Lung microvascular endothelial cell (primary cell): ENCODE results near the gene FAM209A. TPM values are rescaled to one million over a fixed set of nuclear protein-coding genes. Genes with fewer than 3 reads are reported as not detected.
"Not testable (repeated sequence)": the region's sequence is repeated elsewhere in the genome, so short reads cannot be mapped to it uniquely, and the experiment has no call there.

Experiments
- DNase-seq, 2 donors: peaks; one replicate each; pipeline versions ENCODE4 v3.0.0 to v3.0.0-alpha.2; 2010; ENCODE audit warnings: low read depth in 2 of 2
- total RNA-seq: library from RNA; depleted of rRNA; stranded (reverse); fragments of >200 nt; gene quantifications from 2 replicates; pipeline ENCODE4 v1.2.1, GENCODE V29; 2014

FAM209A gene, protein sequence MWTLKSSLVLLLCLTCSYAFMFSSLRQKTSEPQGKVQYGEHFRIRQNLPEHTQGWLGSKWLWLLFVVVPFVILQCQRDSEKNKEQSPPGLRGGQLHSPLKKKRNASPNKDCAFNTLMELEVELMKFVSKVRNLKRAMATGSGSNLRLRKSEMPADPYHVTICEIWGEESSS
- total RNA-seq = not detected in 2 replicates

DNA sequence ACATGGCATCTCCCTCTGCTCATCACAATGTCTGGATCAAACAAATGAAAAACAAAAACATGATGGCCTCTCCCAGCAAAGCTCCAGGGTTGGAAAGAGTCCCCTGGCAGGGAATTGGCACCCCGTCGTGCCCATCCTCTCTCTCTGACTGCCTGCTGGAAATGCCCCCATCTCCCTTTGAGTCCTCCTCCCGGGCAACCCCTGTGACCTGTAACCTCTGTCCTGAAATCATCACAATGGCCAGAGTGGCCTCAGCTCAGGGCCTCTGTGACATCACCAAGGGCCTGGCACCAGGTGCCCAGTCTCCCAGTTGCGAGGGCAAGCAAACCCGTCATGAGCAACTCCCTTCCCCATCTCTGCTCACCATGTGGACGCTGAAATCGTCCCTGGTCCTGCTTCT is at the start of gene FAM209A:
Gene FAM209A, plus strand, starts transcription at position 301 of the 400 bp plus-strand sequence. Its CDS starts 65 bp downstream, at position 366.
- DNase-seq = not testable (repeated sequence)

DNA sequence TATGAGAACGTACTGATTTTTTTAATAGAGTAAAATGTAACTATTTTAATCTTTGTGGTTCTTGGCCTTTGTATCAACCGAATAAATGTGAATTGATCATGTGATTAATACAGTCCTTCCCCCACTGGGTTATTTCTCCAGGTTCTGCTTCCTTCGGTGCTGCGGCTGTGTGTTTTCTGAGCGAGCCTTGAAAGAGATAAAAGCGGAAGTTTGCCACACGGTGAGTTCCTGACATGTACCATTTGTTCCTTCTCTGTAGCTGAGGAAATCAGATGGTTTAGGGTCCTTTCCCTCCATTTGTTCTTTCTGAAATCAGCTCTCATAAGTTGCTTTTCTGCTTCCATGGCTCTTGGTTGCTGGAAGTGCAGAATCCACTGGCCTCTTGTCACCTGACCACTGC is 40.6 kb upstream of the FAM209A start:
- peak in 1 of 2 donors; percentile 5 for DNase-seq

DNA sequence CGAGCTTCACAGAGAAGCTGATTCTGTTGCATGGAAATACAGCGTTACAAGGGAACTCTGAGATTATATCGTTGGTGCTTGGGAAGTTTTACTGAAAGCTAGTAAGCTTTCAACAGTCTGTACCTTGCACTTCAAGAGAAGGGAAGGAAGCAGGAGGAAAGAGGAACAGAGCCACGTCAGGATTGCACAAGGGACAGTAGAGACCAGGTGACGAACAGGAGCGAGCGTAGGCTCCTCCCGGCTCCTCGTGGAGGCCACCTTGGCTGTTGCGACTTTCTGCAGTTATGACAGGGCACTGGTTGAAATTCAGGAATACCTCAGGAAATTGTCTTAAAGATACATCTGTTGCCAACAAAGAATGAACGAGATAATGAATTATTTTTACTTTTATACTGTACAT is 37.3 kb upstream of the FAM209A start:
- DNase-seq = no peak

DNA sequence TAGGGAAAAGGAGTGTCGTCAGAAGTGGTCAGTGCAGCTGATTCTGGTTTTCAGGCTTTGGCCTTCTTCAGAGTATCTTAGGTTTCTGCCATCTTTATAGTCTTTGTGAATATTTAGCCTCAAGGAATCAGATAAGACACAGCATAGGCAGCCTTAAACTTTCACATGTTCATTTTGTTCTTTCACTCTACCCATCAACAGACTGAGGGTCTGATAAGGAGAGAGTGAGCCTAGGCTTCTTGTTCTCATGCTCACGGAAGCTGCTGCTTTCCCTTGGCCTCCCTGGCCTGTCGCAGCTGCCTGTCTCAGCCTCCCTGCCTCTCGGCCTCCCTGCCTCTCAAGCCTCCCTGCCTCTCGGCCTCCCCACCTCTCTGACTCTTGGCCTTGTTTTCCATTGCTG is 36.0 kb upstream of the FAM209A start:
- DNase-seq = no peak

DNA sequence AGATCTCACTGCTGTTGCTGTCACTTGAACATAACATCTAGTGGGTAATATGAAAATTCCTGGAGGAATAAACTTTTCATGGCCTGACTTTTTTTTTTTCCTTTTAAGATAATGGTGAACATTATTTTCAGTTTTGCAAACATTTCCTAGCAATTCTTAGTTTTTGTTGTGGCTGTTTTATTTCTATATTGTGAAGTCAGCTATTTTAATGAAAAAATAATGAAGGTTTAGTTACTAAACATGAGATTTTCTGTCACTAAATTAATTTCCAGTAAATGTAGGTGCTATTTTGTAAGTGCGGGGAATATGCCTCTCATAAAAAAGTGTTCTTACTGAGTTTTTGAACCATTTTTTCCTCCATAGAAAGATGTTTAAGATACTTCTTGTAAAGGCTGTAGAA is 23.4 kb upstream of the FAM209A start:
- no peak for DNase-seq

DNA sequence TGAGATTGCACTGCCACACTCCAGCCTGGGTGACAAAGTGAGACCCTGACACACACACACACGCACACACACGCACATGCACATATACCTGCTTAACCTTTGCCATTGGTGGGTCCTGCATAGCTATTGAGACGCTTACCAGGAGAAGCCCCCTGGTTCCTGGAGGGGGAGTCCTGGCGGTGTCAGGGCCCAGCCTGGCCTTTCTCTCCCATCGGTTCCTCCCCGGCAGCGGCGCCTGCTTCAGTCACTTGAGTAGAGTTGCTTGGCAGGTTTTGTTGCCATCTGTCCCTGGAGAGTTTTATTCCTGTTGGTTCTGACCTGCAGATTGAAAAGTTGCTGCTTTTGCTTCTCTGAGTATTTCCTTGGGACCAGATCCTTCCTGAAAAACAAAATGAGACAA is 20.6 kb upstream of the FAM209A start:
- no peak for DNase-seq

DNA sequence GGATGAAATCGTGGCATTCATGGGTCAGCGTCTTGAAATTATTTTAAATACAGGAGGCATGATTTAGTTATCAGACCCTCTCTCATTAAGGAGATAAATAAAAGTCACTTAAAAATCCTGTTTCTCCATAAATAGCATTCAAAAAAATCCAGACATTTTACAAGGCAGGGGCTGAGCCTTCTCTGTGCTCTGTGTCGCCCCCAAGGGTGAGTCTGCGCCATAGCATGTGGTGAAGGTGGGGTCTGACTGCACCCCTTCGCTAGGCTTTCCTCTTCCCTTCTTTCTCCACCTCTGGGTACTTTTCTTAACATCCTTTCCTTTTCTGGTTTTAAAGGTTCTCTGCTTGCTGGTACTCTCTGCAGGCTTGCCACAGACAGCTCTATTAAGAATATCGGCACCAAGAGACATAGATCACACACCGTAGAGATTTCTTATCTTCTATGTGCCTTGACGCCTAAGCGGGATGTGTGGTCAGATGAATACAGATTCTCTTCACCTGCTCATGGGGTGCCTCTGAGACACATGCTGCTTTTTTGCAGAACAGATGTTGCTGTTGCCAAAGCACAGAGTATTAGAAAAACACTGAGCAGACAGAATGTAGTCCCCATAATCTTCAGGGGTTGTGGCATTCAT is 20.1 kb upstream of the FAM209A start:
- DNase-seq = peak; percentile 11 to 17

DNA sequence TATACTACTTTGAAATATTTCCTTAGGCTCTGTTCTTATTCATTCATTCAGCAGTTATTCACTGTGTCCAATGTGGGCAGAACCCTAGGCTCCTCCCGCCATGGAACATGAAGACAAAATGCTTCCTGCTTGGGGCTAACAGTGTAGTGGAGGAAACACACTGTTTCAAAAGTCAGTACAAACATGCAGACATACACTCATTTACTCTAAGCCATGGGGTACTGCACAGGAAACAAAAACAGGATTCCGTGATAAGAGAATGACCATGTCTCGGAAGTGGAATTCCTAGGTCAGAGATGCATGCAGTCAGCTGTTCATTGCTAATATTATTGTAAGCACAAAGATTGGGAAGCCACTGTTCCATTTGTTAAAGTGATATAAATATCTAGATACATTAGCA is 18.4 kb upstream of the FAM209A start:
- DNase-seq = peak; percentile 74 to 80

DNA sequence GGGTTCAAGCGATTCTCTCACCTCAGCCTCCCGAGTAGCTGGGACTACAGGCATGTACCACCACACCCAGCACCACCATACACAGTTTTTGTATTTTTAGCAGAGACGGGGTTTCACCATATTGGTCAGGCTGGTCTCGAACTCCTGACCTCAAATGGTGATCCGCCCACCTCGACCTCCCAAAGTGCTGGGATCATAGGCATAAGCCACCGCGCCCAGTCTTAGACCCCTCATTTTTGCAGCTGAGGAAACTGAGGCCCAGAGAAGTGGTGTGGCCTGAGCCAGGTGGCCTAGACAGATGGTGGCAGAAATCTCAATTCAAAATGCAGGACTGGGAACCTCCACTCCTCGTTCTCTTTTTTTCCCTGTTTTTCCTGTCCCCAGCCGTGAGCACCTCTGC is 12.6 kb upstream of the FAM209A start:
- DNase-seq = no peak

DNA sequence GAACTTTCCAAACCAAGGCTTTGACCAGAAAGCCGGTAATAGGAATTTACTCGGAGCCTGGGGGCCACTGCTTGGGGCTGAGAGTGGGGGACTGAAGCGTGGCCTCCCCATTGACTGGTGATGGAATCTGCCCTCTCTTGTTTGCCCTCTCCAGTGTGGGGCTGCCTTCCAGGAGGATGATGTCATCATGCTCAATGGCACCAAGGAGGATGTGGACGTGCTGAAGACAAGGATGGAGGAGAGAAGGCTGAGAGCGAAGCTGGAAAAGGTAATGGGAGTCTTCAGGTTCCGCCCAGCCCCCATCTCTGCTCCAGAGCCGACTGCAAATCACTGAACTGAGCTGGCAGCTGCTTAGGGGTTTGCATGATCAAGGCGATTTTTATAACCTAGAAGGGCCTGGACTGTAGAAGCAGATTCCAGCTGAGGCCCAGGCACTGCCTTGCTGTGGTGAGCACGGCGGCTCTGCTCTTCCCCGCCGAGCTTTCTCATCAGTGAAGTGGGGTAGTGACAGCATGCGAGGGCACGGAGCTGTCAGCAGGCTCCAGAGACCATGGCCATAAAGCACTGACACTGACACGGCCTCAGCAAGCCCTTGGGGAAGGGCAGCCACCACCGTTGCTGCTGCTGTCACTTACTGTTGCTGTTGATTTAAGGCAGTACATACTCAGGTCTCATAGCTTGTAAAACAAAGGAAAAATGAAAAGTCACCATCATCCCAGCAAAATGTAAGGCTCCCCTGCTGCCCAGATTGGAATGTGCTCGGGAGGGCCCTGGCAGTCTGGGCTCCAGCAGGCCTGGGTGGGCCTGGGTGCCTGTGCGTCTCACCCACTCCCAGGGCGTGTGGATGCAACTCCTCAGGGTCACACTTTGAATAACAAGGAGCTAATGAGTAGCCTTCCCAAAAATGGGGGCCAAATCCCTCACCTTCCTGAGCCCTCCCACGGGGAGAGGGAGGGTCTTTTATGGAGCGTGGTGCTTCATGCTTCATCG is 11.1 kb upstream of the FAM209A start:
- DNase-seq = no peak

DNA sequence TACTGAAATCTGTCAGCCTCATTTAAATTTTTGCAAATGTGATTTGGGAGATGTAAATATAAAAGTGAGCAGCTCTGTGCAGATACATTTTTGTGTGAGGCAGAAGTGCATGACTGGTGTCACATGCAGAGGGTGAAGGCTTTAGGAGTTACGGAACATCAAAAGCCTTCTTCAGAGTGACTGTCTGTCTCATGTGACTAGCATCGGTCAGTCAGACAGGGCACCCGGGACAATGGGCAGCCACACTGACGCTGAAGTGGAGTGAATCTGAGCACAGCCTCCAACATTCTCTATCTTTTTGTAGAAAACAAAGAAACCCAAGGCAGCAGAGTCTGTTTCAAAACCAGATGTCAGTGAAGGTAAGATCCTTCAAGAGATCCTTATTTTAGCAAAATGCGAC is 7.9 kb upstream of the FAM209A start:
- DNase-seq = no peak

DNA sequence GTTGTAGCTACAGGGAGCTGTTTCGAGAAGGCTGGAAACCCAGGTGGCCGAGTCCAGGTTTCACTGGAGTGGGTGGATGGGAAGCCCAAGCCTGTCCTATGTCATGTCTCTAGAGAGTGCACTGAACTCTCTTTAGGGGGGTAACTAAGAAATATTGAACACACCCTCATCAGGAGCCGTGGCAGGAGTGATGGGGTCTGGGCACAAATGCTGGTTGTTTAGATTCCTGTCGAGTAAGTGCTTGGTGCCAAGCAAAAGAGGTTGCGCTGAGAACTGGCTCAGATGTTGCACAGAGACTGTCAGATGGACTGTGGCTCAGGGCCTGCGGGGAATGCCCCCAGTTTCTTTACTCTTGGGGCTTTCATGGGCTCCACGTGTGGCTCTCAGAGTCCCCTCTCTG is 7.3 kb upstream of the FAM209A start:
- no peak for DNase-seq

DNA sequence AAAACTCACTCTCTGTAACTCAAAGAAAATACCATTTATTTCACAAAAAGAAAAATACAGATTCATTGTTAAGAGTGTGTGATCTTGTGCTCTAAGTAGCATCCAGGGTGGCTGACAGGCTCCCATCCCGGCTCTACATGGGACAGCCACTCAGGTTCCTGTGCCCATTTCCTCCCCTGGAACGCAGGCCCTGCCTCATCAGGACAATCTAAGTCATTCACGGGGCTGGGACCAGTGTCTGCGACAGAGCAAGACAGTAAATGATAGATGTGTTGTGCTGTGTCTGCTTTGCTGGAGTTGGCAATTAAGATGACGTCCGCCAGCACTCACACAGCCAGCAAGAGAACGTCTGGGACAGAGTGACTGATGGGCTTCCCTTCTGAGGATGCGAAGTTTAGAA is 6.9 kb upstream of the FAM209A start:
- DNase-seq = no peak

DNA sequence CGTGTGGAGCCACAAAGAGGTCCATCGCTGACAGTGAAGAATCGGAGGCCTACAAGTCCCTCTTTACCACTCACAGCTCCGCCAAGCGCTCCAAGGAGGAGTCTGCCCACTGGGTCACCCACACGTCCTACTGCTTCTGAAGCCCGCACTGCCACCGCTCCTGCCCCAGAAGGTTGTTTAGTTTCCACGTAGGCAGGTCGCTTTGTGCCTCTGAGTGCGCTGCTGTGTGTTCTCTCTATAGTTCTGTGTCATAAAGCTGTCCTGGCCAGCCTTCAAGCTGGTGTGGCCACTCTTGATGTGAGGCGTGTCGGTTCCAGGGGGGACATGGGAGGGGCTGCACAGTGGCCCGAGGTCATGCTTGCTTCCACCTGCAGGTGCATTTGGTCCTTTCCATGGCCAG is 6.4 kb upstream of the FAM209A start:
- no peak for DNase-seq

DNA sequence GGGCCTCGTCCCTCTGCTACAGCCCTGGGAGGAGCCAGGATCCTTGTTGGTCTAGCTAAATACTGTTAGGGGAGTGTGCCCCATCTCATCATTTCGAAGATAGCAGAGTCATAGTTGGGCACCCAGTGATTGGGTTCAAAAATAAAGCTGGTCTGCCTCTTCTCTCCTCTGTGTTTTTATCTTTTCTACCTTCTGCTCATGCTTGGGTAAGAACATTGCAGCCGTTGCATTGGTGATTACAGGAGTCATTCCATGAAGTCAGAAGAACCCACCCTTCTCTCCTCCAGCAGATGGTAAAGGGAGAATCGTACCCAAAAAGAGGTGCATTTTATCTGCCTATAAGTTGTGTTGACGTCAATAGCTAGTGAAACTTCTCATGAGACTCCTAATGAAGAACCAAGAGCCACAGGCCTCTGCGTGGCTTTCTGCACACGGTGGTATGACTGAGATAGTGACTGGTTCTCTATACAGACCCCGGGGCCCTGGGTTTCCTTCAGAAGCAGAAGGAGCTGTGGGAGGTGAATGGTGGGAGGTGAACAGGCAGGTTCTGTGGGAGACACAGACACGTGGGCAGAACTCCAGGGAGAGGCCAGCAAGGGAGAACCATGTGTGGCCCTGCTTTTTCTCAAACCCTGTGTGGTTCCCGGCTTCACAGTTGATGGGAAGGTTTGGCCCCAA is 5.7 kb upstream of the FAM209A start:
- DNase-seq = no peak

DNA sequence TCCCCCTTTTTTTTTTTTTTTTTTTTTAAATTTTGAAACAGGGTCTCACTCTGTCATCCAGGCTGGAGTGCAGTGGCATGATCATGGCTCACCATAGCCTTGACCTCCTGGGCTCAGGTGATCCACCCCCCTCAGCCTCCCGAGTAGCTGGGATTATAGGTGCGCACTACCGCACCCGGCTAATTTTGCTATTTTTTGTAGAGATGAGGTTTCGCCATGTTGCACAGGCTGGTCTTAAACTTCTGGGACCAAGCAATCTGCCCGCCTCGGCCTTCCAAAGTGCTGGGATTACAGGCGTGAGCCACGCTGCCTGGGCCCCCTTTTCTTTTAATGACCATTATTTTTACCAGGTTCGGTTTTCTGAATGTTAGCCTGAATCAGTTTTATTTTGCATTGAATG is 5.0 kb upstream of the FAM209A start:
- no peak for DNase-seq

DNA sequence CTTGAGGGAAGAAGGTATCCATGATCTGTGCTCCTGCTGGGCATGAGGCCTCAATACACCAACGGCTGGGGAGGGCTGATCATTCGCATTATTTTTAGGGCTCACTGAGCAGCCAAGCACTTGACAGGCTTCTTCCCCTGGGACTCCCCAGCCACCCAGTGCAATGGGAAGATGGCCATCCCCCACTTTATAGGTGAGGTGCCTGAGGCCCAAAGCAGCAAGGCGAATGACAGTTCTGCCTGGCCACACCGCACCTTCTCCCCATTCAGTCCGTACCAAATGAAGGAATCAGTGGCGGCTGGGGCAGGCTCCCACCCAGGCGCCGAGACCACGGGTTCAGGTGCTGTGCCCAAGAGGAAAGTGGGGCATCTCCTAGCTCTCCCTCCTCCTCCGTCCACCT is 4.4 kb upstream of the FAM209A start:
- no peak for DNase-seq

DNA sequence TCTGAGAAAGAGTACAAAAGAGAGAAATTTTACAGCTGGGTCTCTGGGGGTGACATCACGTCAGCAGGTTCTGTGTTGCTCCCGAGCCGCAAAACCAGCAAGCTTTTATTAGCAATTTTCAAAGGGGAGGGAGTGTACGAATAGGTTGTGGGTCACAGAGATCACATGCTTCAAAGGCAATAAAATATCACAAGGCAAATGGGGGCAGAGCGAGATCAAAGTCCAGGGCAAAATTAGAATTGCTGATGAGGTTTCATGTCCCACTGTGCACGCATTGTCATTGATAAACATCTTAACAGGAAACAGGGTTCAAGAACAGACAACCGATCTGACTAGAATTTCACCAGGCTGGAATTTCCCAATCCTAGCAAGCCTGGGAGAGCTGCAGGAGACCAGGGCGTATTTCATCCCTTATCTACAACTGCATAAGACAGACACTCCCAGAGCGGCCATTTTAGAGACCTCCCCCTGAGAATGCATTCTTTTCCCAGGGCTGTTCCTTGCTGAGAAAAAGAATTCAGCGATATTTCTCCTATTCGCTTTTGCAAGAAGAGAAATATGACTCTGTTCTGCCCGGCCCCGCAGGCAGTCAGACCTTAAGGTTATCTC is 3.7 kb upstream of the FAM209A start:
- DNase-seq = not testable (repeated sequence)

DNA sequence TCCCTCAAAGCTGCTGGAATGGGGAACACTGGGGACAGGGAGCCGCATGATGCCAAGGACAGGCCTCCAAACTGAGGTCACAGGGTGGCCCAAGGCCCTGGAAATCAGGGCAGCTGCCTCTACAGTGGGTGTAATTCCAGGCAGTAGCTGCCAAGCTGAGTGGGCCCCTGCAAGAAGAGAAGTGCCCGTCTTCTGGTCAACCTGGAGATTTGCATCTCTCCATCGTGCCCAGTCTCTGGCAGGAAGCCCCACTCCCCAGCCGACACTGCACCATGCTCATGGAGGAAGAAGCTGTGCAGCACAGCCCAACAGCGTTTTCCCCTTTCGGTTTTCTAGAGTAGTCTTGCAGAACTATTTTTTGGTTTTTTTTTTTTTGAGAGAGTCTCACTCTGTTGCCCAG is 2.2 kb upstream of the FAM209A start:
- no peak for DNase-seq

DNA sequence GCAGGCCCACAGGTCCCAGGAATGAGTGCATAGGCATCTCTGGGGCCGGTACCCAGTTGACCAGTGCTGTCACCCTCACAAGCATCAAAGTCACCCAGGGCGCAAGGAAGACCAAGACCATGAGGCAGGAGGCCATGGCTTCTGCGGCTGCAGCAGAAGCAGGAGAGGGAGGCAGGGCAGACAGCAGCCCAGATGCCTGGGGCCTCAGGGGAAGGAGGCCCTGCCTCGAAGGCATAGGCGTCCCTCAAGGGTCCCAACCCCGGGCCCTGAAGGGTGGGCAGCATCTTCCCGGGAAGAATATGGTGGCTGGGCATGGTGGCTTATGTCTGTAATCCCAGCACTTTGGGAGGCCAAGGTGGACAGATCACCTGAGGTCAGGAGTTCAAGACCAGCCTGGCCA is 3.0 kb downstream of the FAM209A start:
- DNase-seq = no peak

DNA sequence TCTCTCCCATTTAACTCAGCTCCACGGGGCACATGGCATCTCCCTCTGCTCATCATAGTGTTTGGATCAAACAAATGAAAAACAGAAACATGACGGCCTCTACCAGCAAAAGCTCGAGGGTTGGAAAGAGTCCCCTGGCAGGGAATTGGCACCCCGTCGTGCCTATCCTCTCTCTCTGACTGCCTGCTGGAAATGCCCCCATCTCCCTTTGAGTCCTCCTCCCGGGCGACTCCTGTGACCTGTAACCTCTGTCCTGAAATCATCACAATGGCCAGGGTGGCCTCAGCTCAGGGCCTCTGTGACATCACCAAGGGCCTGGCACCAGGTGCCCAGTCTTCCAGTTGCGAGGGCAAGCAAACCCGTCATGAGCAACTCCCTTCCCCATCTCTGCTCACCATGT is 8.4 kb downstream of the FAM209A start, which contains the start of gene FAM209B:
Gene FAM209B, plus strand, starts transcription at position 301 of the 400 bp plus-strand sequence. Its CDS starts 96 bp downstream, at position 397.
- not testable (repeated sequence) for DNase-seq
